ENCODE data around the gene C2orf69. TPM values are rescaled to one million over a fixed set of nuclear protein-coding genes. Genes with fewer than 3 reads are reported as not detected.

C2orf69 gene
- total and polyA plus RNA-seq, 2 experiments from 2014 or later, result 33.4 to 39.2 TPM

GRCh38 chr2:199870581-199870980 is 40.5 kb upstream of the C2orf69 start (continued):
- TF ChIP-seq ZNF462 (CRISPR knock-in tag; IDR thresholded peaks at IDR 0.05) (no peak), NANOG (IDR thresholded peaks at IDR 0.05; ENCODE audit: borderline replicate concordance) (no peak), CTCF (conservative IDR thresholded peaks at IDR 0.05; ENCODE audit: low read depth in 2 of 2) (no peak), ZNF114 (CRISPR knock-in tag; IDR thresholded peaks at IDR 0.05) (no peak), ZNF331 (CRISPR knock-in tag; IDR thresholded peaks at IDR 0.05; ENCODE audit: low read depth) (no peak), EZH2phosphoT487 (IDR thresholded peaks at IDR 0.05; ENCODE audit: unreplicated experiment) (no peak), POLR2AphosphoS5 (IDR thresholded peaks at IDR 0.05; ENCODE audit: low read depth) (no peak)

DNA sequence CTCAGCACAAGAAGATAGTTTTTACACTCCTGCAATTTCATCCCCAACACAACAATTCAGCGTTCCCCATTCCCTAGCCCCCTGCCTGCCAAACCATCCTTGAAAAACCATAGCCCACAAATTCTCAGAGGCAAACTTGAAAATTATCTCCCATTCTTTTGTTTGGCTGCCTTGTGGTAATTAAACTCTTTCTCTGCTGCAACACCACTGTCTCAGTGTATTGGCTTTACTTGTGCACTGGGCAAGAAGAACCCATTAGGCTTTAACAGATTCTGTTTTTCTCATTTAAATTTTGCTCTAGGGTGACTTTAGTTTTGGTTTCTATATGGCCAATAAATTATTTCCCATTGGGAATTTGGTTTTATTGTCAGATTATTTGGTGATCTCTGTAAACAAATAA is 36.9 kb upstream of the C2orf69 start:
- Mint-ChIP-seq H3K4me1 (peaks cover 16% of the 10 kb centered on the region), H3K36me3 (ENCODE audit: low read depth) (peaks cover 35% of the 10 kb centered on the region), H3K9me3 (peaks cover 39% of the 10 kb centered on the region), H3K4me3 (no peak overlapping the region), H3K27me3 (ENCODE audit: insufficient read depth, low read depth, poor library complexity) (no peaks in the 10 kb centered on the region), H3K27ac (no peak overlapping the region)
- no peaks in the 10 kb centered on the region for H4K20me1 ChIP-seq (replicated peaks; ENCODE audit: insufficient read depth)
- H3K4me1 ChIP-seq (ENCODE audit: insufficient read depth), result peaks cover 15% of the 10 kb centered on the region
- H3K27ac ChIP-seq (ENCODE audit: low read depth), result no peak overlapping the region
- 0 out of 2 replicates have a peak, but pooled peaks cover 3% of the 10 kb centered on the region for H3K9me2 ChIP-seq (ENCODE audit: insufficient read depth)
- no peaks in the 10 kb centered on the region for H3K79me2 ChIP-seq (replicated peaks; ENCODE audit: insufficient read depth)
- H3K36me3 ChIP-seq (ENCODE audit: insufficient read depth), result peaks cover 14% of the 10 kb centered on the region; the same call in 1 of the 2 replicates
- no peak overlapping the region for H3K4me3 ChIP-seq
- no peak overlapping the region for H2AFZ ChIP-seq
- no peak overlapping the region for H3K4me2 ChIP-seq
- ATAC-seq, result no peak
- no peaks in the 10 kb centered on the region for H3F3A ChIP-seq (replicated peaks; ENCODE audit: low read depth)
- no peak for DNase-seq (ENCODE audit: low spot score)
- H3K27me3 ChIP-seq (ENCODE audit: insufficient read depth), result no peaks in the 10 kb centered on the region
- TF ChIP-seq CREB1 (CRISPR knock-in tag; IDR thresholded peaks at IDR 0.05; ENCODE audit: low read depth) (no peak), ZNF462 (CRISPR knock-in tag; IDR thresholded peaks at IDR 0.05) (no peak)

All from GM23338 (cell line).